Parathyroid adenoma (tissue), 2 donors: Measurements from ENCODE around the gene DCP1B.

Experiments
- H2AFZ ChIP-seq: fragments of 300-600 bp; sonication (generic); one replicate; pipeline ENCODE4 v1.7.0; 2017; ENCODE audit warnings: antibody characterized with exemption, mild to moderate bottlenecking
- H3K27ac ChIP-seq: fragments of 300-600 bp; sonication (generic); one replicate; pipeline ENCODE4 v1.7.0; 2017
- H3K27me3 ChIP-seq: fragments of 300-600 bp; sonication (generic); one replicate; pipeline ENCODE4 v1.7.0; 2017; ENCODE audit warnings: low read length; ENCODE audit not compliant: control insufficient read depth, insufficient read depth
- H3K36me3 ChIP-seq: fragments of 300-600 bp; sonication (generic); one replicate; pipeline ENCODE4 v1.7.0; 2017; ENCODE audit warnings: low read length; ENCODE audit not compliant: control insufficient read depth, insufficient read depth
- H3K4me1 ChIP-seq: fragments of 300-600 bp; sonication (generic); one replicate; pipeline ENCODE4 v1.7.0; 2017; ENCODE audit warnings: control low read depth
- H3K4me2 ChIP-seq: fragments of 300-600 bp; sonication (generic); one replicate; pipeline ENCODE4 v1.7.0; 2017; ENCODE audit warnings: low read length
- H3K4me3 ChIP-seq: fragments of 300-600 bp; sonication (generic); one replicate; pipeline ENCODE4 v1.7.0; 2017; ENCODE audit warnings: low read depth, low read length
- H3K79me2 ChIP-seq: fragments of 300-600 bp; sonication (generic); one replicate; pipeline ENCODE4 v1.7.0; 2017; ENCODE audit warnings: control low read depth
- H3K9ac ChIP-seq: fragments of 300-600 bp; sonication (generic); one replicate; pipeline ENCODE4 v1.7.0; 2017; ENCODE audit warnings: mild to moderate bottlenecking
- H3K9me3 ChIP-seq: fragments of 300-600 bp; sonication (generic); one replicate; pipeline ENCODE4 v1.7.0; 2017; ENCODE audit warnings: low read length; ENCODE audit not compliant: control insufficient read depth
- TF ChIP-seq, protein P1 (sequence below): fragments of 300-600 bp; sonication (generic); IDR thresholded peaks from one replicate; pipeline ENCODE4 v1.7.0; 2017; ENCODE audit warnings: antibody characterized with exemption, mild to moderate bottlenecking
- donor health status: primary hyperparathyroidism.

DCP1B gene

GRCh38 chr12:2039034-2039433 lies 34.8 kb upstream of the DCP1B start:
- Histone ChIP-seq H3K4me1 (peaks cover 4% of the 10 kb centered on the region), H3K27me3 (no peaks in the 10 kb centered on the region), H3K4me2 (no peak overlapping the region), H3K27ac (no peak overlapping the region), H3K36me3 (no peaks in the 10 kb centered on the region), H3K4me3 (no peak overlapping the region), H2AFZ (no peak overlapping the region), H3K79me2 (no peaks in the 10 kb centered on the region), H3K9me3 (no peaks in the 10 kb centered on the region), H3K9ac (no peak overlapping the region)
- TF ChIP-seq, protein P1, sequence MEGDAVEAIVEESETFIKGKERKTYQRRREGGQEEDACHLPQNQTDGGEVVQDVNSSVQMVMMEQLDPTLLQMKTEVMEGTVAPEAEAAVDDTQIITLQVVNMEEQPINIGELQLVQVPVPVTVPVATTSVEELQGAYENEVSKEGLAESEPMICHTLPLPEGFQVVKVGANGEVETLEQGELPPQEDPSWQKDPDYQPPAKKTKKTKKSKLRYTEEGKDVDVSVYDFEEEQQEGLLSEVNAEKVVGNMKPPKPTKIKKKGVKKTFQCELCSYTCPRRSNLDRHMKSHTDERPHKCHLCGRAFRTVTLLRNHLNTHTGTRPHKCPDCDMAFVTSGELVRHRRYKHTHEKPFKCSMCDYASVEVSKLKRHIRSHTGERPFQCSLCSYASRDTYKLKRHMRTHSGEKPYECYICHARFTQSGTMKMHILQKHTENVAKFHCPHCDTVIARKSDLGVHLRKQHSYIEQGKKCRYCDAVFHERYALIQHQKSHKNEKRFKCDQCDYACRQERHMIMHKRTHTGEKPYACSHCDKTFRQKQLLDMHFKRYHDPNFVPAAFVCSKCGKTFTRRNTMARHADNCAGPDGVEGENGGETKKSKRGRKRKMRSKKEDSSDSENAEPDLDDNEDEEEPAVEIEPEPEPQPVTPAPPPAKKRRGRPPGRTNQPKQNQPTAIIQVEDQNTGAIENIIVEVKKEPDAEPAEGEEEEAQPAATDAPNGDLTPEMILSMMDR: no peak

DNA sequence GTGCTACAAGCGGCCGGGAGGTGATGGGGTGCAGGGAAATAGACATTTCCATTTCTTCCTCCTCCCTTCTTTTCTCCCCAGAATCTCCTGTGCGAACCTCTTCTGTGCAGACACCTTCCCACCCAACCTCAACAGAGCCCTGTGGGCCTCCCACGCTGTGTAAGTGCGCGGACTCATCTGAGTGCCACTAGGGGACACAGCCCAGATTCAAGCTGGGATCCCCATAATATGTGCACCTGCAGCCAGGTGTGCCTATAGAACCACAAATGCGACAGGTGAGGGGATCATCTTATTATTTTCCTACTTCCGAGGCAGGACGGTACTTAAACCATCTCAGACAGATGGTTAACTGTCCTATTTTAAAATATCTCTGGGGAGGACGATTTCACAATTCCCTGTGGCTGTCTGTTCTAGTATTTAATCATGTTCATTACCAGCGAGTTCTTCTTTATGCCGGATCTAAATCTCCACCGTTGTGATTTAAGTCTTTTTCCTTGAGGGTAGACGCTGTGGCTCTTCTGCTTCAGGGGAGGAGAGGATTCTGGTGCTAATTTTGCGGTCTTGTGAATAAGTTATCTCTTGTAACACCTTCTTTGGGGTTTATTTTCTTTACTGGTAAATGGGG lies 31.3 kb upstream of the DCP1B start:
- Histone ChIP-seq H3K4me1 (peaks cover 4% of the 10 kb centered on the region), H3K4me3 (peak overlapping the region; percentile 30), H3K36me3 (no peaks in the 10 kb centered on the region), H3K4me2 (peak overlapping the region; percentile 62), H2AFZ (peak overlapping the region; percentile 84), H3K27ac (no peak overlapping the region), H3K79me2 (no peaks in the 10 kb centered on the region), H3K27me3 (no peaks in the 10 kb centered on the region), H3K9me3 (no peaks in the 10 kb centered on the region), H3K9ac (no peak overlapping the region)
- TF ChIP-seq, protein P1: no peak

GRCh38 chr12:2034633-2035430 lies 30.6 kb upstream of the DCP1B start:
- H3K9me3 ChIP-seq: no peaks in the 10 kb centered on the region
- H3K36me3 ChIP-seq: no peaks in the 10 kb centered on the region
- H3K27ac ChIP-seq: no peak overlapping the region
- peak overlapping the region; percentile 84 for H2AFZ ChIP-seq
- TF ChIP-seq, protein P1: peak; percentile 87
- H3K27me3 ChIP-seq: no peaks in the 10 kb centered on the region
- peaks cover 4% of the 10 kb centered on the region for H3K4me1 ChIP-seq
- no peak overlapping the region for H3K9ac ChIP-seq
- peak overlapping the region; percentile 62 for H3K4me2 ChIP-seq
- peak overlapping the region; percentile 30 for H3K4me3 ChIP-seq
- no peaks in the 10 kb centered on the region for H3K79me2 ChIP-seq

- Histone ChIP-seq H3K4me3 (no peak overlapping the region), H3K4me1 (peaks cover 4% of the 10 kb centered on the region), H3K27me3 (no peaks in the 10 kb centered on the region), H3K79me2 (no peaks in the 10 kb centered on the region), H3K4me2 (no peak overlapping the region), H3K27ac (no peak overlapping the region), H3K36me3 (no peaks in the 10 kb centered on the region), H3K9ac (no peak overlapping the region), H3K9me3 (no peaks in the 10 kb centered on the region), H2AFZ (no peak overlapping the region)
- TF ChIP-seq, protein P1: no peak
Measured at GRCh38 chr12:2032506-2032905, 28.2 kb upstream of the DCP1B start.
